Effector memory CD8-positive, alpha-beta T cell (primary cell): ENCODE data around the gene SYNE2.
A peak's percentile ranks its signal among the peaks of the same experiment; 100 is the strongest.

Experiments
- ATAC-seq: fragments of 150-1000 bp; cut with Tn5 transposase; replicated peaks from 2 replicates; pipeline ENCODE4 v1.10.0; 2021; ENCODE audit warnings: mild to moderate bottlenecking, moderate library complexity
- DNase-seq, 3 experiments: peaks; one replicate each; pipeline ENCODE4 v3.0.0; 2021
- H3K27ac Mint-ChIP-seq, 2 donors: one replicate each; pipeline ENCODE4 v1.8.0; 2022; ENCODE audit warnings: mild to moderate bottlenecking in 2 of 2, mixed read lengths in 2 of 2, moderate library complexity in 2 of 2
- H3K27me3 Mint-ChIP-seq, 2 donors: one replicate each; pipeline ENCODE4 v1.8.0; 2022; ENCODE audit warnings: mixed read lengths in 2 of 2
- H3K36me3 Mint-ChIP-seq: one replicate; pipeline ENCODE4 v1.8.0; 2022; ENCODE audit warnings: mild to moderate bottlenecking, moderate library complexity, mixed read lengths; ENCODE audit not compliant: insufficient read depth
- H3K4me1 Mint-ChIP-seq, 2 donors: one replicate each; pipeline ENCODE4 v1.8.0; 2022; ENCODE audit warnings: low read depth in 2 of 2, mixed read lengths in 2 of 2
- H3K4me3 Mint-ChIP-seq, 2 donors: one replicate each; pipeline ENCODE4 v1.8.0; 2022; ENCODE audit warnings: mild to moderate bottlenecking in 2 of 2, mixed read lengths in 2 of 2, moderate library complexity in 2 of 2
- H3K9me3 Mint-ChIP-seq, 2 donors: one replicate each; pipeline ENCODE4 v1.8.0; 2022; ENCODE audit warnings: mixed read lengths in 2 of 2

The SYNE2 gene

GRCh38 chr14:64074961-64075612 lies 222.3 kb downstream of the SYNE2 start:
- ATAC-seq (no peak), DNase-seq (no peak)
- Mint-ChIP-seq H3K4me1 (no peaks in the 10 kb centered on the region), H3K36me3 (peaks cover 96% of the 10 kb centered on the region), H3K27ac (peak overlapping the region in 1 of 2 donors; percentile 25), H3K27me3 (no peaks in the 10 kb centered on the region), H3K9me3 (no peaks in the 10 kb centered on the region), H3K4me3 (no peak overlapping the region)

- Mint-ChIP-seq H3K27me3 (no peaks in the 10 kb centered on the region), H3K4me1 (peaks cover 0 to 4% of the 10 kb centered on the region in 2 donors), H3K36me3 (peaks cover 98% of the 10 kb centered on the region), H3K4me3 (no peak overlapping the region), H3K27ac (peak overlapping the region in 1 of 2 donors; percentile 25), H3K9me3 (no peaks in the 10 kb centered on the region)
- ATAC-seq (no peak), DNase-seq (no peak)
Observed at GRCh38 chr14:64075613-64076005, 222.8 kb downstream of the SYNE2 start.

GRCh38 chr14:64080452-64080851 lies 227.6 kb downstream of the SYNE2 start:
- Mint-ChIP-seq H3K27ac (peak overlapping the region in 1 of 2 donors; percentile 52), H3K4me1 (peaks cover 0 to 4% of the 10 kb centered on the region in 2 donors), H3K4me3 (no peak overlapping the region), H3K36me3 (peaks cover 97% of the 10 kb centered on the region), H3K27me3 (no peaks in the 10 kb centered on the region), H3K9me3 (no peaks in the 10 kb centered on the region)
- DNase-seq (no peak), ATAC-seq (no peak)

- ATAC-seq: no peak
- no peak for DNase-seq
- H3K4me1 Mint-ChIP-seq: peaks cover 1 to 8% of the 10 kb centered on the region in 2 donors
- H3K36me3 Mint-ChIP-seq: peaks cover 99% of the 10 kb centered on the region
- no peaks in the 10 kb centered on the region for H3K27me3 Mint-ChIP-seq
- H3K4me3 Mint-ChIP-seq: no peak overlapping the region
- H3K27ac Mint-ChIP-seq: no peak overlapping the region
- H3K9me3 Mint-ChIP-seq: no peaks in the 10 kb centered on the region
Observed at GRCh38 chr14:64081174-64081746, 228.5 kb downstream of the SYNE2 start.

- H3K27me3 Mint-ChIP-seq: no peaks in the 10 kb centered on the region
- peaks cover 99% of the 10 kb centered on the region for H3K36me3 Mint-ChIP-seq
- H3K27ac Mint-ChIP-seq: no peak overlapping the region
- peaks cover 1 to 8% of the 10 kb centered on the region in 2 donors for H3K4me1 Mint-ChIP-seq
- H3K9me3 Mint-ChIP-seq: no peaks in the 10 kb centered on the region
- DNase-seq (no peak), ATAC-seq (no peak)
- no peak overlapping the region for H3K4me3 Mint-ChIP-seq
Observed at GRCh38 chr14:64082837-64083236, 230.0 kb downstream of the SYNE2 start.

GRCh38 chr14:64088647-64088964 lies 235.8 kb downstream of the SYNE2 start:
- Mint-ChIP-seq H3K36me3 (peaks cover 74% of the 10 kb centered on the region), H3K4me1 (peaks cover 1 to 8% of the 10 kb centered on the region in 2 donors), H3K27me3 (no peaks in the 10 kb centered on the region), H3K4me3 (no peak overlapping the region), H3K27ac (no peak overlapping the region), H3K9me3 (no peaks in the 10 kb centered on the region)
- ATAC-seq (no peak), DNase-seq (no peak)

GRCh38 chr14:64089920-64090319 lies 237.1 kb downstream of the SYNE2 start:
- Mint-ChIP-seq H3K9me3 (no peaks in the 10 kb centered on the region), H3K4me1 (peaks cover 1 to 8% of the 10 kb centered on the region in 2 donors), H3K27me3 (no peaks in the 10 kb centered on the region), H3K4me3 (no peak overlapping the region), H3K27ac (no peak overlapping the region), H3K36me3 (peaks cover 74% of the 10 kb centered on the region)
- DNase-seq (no peak), ATAC-seq (no peak)

- Mint-ChIP-seq H3K9me3 (no peaks in the 10 kb centered on the region), H3K27ac (no peak overlapping the region), H3K4me3 (no peak overlapping the region), H3K27me3 (no peaks in the 10 kb centered on the region), H3K36me3 (peaks cover 73% of the 10 kb centered on the region), H3K4me1 (peaks cover 0 to 3% of the 10 kb centered on the region in 2 donors)
- DNase-seq: no peak
- ATAC-seq: no peak
Observed at GRCh38 chr14:64091217-64091616, 238.4 kb downstream of the SYNE2 start.

GRCh38 chr14:64092338-64092737 lies 239.5 kb downstream of the SYNE2 start:
- Mint-ChIP-seq H3K27ac (no peak overlapping the region), H3K4me1 (peaks cover 0 to 3% of the 10 kb centered on the region in 2 donors), H3K27me3 (no peaks in the 10 kb centered on the region), H3K9me3 (no peaks in the 10 kb centered on the region), H3K4me3 (no peak overlapping the region), H3K36me3 (peaks cover 71% of the 10 kb centered on the region)
- DNase-seq (no peak), ATAC-seq (no peak)

- ATAC-seq (no peak), DNase-seq (no peak)
- no peaks in the 10 kb centered on the region for H3K27me3 Mint-ChIP-seq
- H3K36me3 Mint-ChIP-seq: peaks cover 71% of the 10 kb centered on the region
- no peaks in the 10 kb centered on the region for H3K9me3 Mint-ChIP-seq
- peaks cover 0 to 3% of the 10 kb centered on the region in 2 donors for H3K4me1 Mint-ChIP-seq
- H3K4me3 Mint-ChIP-seq: no peak overlapping the region
- no peak overlapping the region for H3K27ac Mint-ChIP-seq
Observed at GRCh38 chr14:64092940-64093339, 240.1 kb downstream of the SYNE2 start.

GRCh38 chr14:64095620-64096019 lies 242.8 kb downstream of the SYNE2 start:
- Mint-ChIP-seq H3K4me1 (no peaks in the 10 kb centered on the region), H3K4me3 (no peak overlapping the region), H3K9me3 (no peaks in the 10 kb centered on the region), H3K36me3 (peaks cover 66% of the 10 kb centered on the region), H3K27me3 (no peaks in the 10 kb centered on the region), H3K27ac (no peak overlapping the region)
- no peak for DNase-seq
- no peak for ATAC-seq

- DNase-seq: no peak
- Mint-ChIP-seq H3K27ac (peak overlapping the region in 1 of 2 donors; percentile 35), H3K4me3 (no peak overlapping the region), H3K4me1 (no peaks in the 10 kb centered on the region), H3K27me3 (no peaks in the 10 kb centered on the region), H3K36me3 (peaks cover 81% of the 10 kb centered on the region), H3K9me3 (no peaks in the 10 kb centered on the region)
- ATAC-seq: no peak
Observed at GRCh38 chr14:64098120-64098519, 245.3 kb downstream of the SYNE2 start.

GRCh38 chr14:64107438-64107837 lies 254.6 kb downstream of the SYNE2 start:
- no peak for DNase-seq
- no peak for ATAC-seq
- Mint-ChIP-seq H3K4me3 (no peak overlapping the region), H3K27ac (peak overlapping the region in 1 of 2 donors; percentile 36), H3K4me1 (peaks cover 0 to 2% of the 10 kb centered on the region in 2 donors), H3K9me3 (no peaks in the 10 kb centered on the region), H3K27me3 (no peaks in the 10 kb centered on the region), H3K36me3 (peaks cover 83% of the 10 kb centered on the region)

GRCh38 chr14:64109819-64110554 lies 257.2 kb downstream of the SYNE2 start:
- Mint-ChIP-seq H3K4me3 (no peak overlapping the region), H3K27me3 (no peaks in the 10 kb centered on the region), H3K27ac (peak overlapping the region in 1 of 2 donors; percentile 59), H3K36me3 (peaks cover 81% of the 10 kb centered on the region), H3K9me3 (no peaks in the 10 kb centered on the region), H3K4me1 (peaks cover 0 to 7% of the 10 kb centered on the region in 2 donors)
- DNase-seq: no peak
- ATAC-seq: no peak
